Measurements from ENCODE around the gene MLLT3. TPM values are rescaled to one million over a fixed set of nuclear protein-coding genes. Genes with fewer than 3 reads are reported as not detected.

Gene MLLT3
- total and polyA plus RNA-seq, 2 of the 8 experiments (the other 6 are each of a cell fraction or from before 2014, with no cell fraction given) = 5.9 to 9.6 TPM

GRCh38 chr9:20319641-20320337 is 302.5 kb downstream of the MLLT3 start:
- H2AFZ ChIP-seq (ENCODE audit: low read length) = 0 out of 2 replicates have a peak overlapping the region, but pooled peaks have one; percentile 16
- no peak overlapping the region for H3K4me3 ChIP-seq (ENCODE audit: extremely low read depth in 1 of 4, insufficient read depth in 2 of 4, low read depth in 3 of 4, low read length in 4 of 4)
- no peak overlapping the region for H3K23ac ChIP-seq (ENCODE audit: insufficient read length)
- H3K14ac ChIP-seq (ENCODE audit: insufficient read length) = no peak overlapping the region
- ChIA-PET POLR2A (ENCODE audit: partially characterized antibody) (no interaction called here), CTCF (ENCODE audit: partially characterized antibody) (interaction anchor here (0.6 to 1.4 kb wide), 4 partner anchors 12 to 204 kb away, joined by 3 read pairs; no protein-coding TSS in a partner anchor)
- H2BK5ac ChIP-seq (ENCODE audit: low read depth, low read length) = no peak overlapping the region
- H3K4ac ChIP-seq (replicated peaks; ENCODE audit: insufficient read length, low read depth, low read length) = no peak overlapping the region
- no peak overlapping the region for H3K18ac ChIP-seq (ENCODE audit: extremely low read depth, low read length)
- no peaks in the 10 kb centered on the region for H3K79me1 ChIP-seq (ENCODE audit: low read depth, low read length)
- H3K79me2 ChIP-seq (ENCODE audit: control insufficient read depth in 1 of 2, insufficient read depth in 2 of 2, low read length in 2 of 2) = no peaks in the 10 kb centered on the region
- FAIRE-seq = no peak
- H4K8ac ChIP-seq (ENCODE audit: extremely low read depth, insufficient read depth, low read length) = no peak overlapping the region
- no peaks in the 10 kb centered on the region for H3K36me3 ChIP-seq (ENCODE audit: control insufficient read depth in 2 of 4, insufficient read depth in 4 of 4, low read length in 3 of 4)
- peaks cover 0 to 3% (median under 1%) of the 10 kb centered on the region in 4 experiments; a peak in 2 of 7 replicates for H3K4me1 ChIP-seq (replicated peaks in 1 of 4; ENCODE audit: control insufficient read depth in 3 of 4, insufficient read depth in 4 of 4, low read length in 3 of 4)
- no peak overlapping the region for H2BK120ac ChIP-seq (replicated peaks; ENCODE audit: low read depth, low read length)
- H3K4me2 ChIP-seq (ENCODE audit: insufficient read depth in 1 of 2, low read depth in 2 of 2, low read length in 2 of 2) = no peak overlapping the region
- WGBS, 2 experiments (ENCODE audit: extremely low coverage in 1 of 2, insufficient coverage in 1 of 2, insufficient read length in 1 of 2, insufficient replicate concordance in 2 of 2, low coverage in 1 of 2, low lambda C conversion rate in 2 of 2, missing lambda C conversion rate in 1 of 2) = 80% methylated on average over 7 of the region's 7 CpGs; no CpG with 5 or more reads in 1 of the 2 experiments
- no peak for DNase-seq (ENCODE audit: low read depth in 1 of 2, low spot score in 2 of 2)
- H3K27me3 ChIP-seq (replicated peaks in 1 of 4; ENCODE audit: control insufficient read depth in 3 of 4, extremely low read depth in 1 of 4, insufficient read depth in 3 of 4, low read length in 3 of 4) = no peaks in the 10 kb centered on the region
- no peak overlapping the region for H3K56ac ChIP-seq (replicated peaks; ENCODE audit: insufficient read length, low read depth, low read length)
- H4K20me1 ChIP-seq (replicated peaks in 1 of 2; ENCODE audit: control insufficient read depth in 1 of 2, insufficient read depth in 2 of 2, low read length in 2 of 2) = no peaks in the 10 kb centered on the region
- H4K91ac ChIP-seq (replicated peaks; ENCODE audit: insufficient read length, low read length) = no peak overlapping the region
- H3K9me3 ChIP-seq (ENCODE audit: insufficient read depth in 2 of 2, low read depth in 1 of 2, low read length in 1 of 2) = no peaks in the 10 kb centered on the region
- no peak for TF ChIP-seq RNF2 (IDR thresholded peaks at IDR 0.05; ENCODE audit: borderline replicate concordance, low read depth, low read length, missing control alignments, poor library complexity, severe bottlenecking)
- H2BK15ac ChIP-seq (ENCODE audit: low read length) = no peak overlapping the region
- H3K23me2 ChIP-seq (ENCODE audit: low read depth, low read length) = no peaks in the 10 kb centered on the region
- H2BK20ac ChIP-seq (ENCODE audit: low read length) = no peak overlapping the region
- no peak overlapping the region for H2AK5ac ChIP-seq (ENCODE audit: low read depth, low read length)
- H2BK12ac ChIP-seq (ENCODE audit: low read depth, low read length) = no peak overlapping the region
- H3K27ac ChIP-seq (ENCODE audit: low read depth, low read length) = no peak overlapping the region
- H4K5ac ChIP-seq (ENCODE audit: insufficient read length, low read depth, low read length) = no peak overlapping the region
- H3K9ac ChIP-seq (replicated peaks in 1 of 4; ENCODE audit: extremely low read depth in 1 of 4, low read depth in 3 of 4, low read length in 3 of 4) = no peak overlapping the region

All from H1 (cell line).